AG10803 (cell line): ENCODE measurements around the gene DPEP1.
"Not testable (repeated sequence)": the region's sequence is repeated elsewhere in the genome, so short reads cannot be mapped to it uniquely, and the experiment has no call there.

Experiments used
- DNase-seq: peaks from one replicate; pipeline ENCODE4 v3.0.0; 2010; ENCODE audit warnings: low read depth
- H3K4me3 ChIP-seq: 2 replicates; pipeline ENCODE4 v1.5.1; 2011; ENCODE audit warnings: mild to moderate bottlenecking, low read length, control low read depth
- TF ChIP-seq, protein P1 (sequence below): conservative IDR thresholded peaks from 2 replicates; pipeline ENCODE4 v1.5.1; 2011; ENCODE audit warnings: mild to moderate bottlenecking, low read length, control low read depth, inconsistent platforms

DPEP1 gene

DNA sequence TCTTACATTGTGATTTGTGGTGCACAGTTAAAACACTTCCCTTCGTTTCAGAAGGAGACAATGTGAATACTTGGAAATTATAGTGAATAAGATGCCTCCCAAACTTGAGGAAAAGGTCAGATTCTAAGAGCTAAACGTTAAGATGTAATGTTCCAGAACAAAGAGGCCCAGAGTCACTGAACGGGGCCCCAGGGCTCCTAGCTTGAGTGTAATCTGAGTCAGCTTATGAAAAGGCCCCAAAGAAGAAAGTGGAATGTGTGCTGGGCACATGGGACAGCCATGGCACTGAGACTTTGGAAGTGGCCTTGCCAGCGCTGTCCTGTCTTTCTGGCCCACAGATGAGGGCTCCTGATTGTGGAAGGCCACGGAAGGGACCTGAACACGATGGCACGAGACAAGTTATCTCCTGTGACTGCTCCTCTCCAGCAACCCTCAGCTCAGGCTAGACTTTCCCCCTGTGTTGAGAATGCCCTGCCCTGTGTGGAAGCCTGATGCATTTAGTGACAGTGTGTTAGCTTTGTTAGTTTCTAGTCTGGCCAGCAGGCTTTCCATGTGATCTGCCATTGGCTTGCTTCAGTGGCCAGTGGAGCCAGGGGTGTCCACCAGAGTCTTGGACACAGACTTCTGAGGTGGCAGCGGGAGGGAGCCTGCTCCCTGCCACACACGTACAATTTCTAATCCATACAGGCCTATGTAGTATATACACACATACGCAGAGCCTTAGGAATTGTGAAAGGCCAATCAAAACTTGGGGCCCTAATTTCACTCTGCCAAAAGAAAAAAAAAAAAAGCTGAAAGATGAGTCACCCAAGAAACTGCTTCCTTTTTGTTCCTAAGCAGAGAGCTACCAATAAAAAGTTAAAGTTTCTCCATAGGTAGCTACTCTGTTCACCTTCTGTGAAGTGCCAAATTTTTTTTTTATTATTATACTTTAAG lies 57.3 kb downstream of the DPEP1 start:
- no peak overlapping the region for H3K4me3 ChIP-seq
- TF ChIP-seq, protein P1, sequence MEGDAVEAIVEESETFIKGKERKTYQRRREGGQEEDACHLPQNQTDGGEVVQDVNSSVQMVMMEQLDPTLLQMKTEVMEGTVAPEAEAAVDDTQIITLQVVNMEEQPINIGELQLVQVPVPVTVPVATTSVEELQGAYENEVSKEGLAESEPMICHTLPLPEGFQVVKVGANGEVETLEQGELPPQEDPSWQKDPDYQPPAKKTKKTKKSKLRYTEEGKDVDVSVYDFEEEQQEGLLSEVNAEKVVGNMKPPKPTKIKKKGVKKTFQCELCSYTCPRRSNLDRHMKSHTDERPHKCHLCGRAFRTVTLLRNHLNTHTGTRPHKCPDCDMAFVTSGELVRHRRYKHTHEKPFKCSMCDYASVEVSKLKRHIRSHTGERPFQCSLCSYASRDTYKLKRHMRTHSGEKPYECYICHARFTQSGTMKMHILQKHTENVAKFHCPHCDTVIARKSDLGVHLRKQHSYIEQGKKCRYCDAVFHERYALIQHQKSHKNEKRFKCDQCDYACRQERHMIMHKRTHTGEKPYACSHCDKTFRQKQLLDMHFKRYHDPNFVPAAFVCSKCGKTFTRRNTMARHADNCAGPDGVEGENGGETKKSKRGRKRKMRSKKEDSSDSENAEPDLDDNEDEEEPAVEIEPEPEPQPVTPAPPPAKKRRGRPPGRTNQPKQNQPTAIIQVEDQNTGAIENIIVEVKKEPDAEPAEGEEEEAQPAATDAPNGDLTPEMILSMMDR: no peak
- DNase-seq: no peak

DNA sequence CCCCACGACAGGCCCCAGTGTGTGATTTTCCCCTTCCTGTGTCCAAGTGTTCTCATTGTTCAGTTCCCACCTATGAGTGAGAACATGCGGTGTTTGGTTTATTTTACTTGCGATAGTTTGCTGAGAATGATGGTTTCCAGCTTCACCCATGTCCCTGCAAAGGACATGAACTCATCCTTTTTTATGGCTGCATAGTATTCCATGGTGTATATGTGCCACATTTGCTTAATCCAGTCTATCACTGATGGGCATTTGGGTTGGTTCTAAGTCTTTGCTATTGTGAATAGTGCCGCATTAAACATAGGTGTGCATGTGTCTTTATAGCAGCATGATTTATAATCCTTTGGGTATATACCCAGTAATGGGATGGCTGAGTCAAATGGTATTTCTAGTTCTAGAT lies 58.1 kb downstream of the DPEP1 start:
- not testable (repeated sequence) for H3K4me3 ChIP-seq, DNase-seq

DNA sequence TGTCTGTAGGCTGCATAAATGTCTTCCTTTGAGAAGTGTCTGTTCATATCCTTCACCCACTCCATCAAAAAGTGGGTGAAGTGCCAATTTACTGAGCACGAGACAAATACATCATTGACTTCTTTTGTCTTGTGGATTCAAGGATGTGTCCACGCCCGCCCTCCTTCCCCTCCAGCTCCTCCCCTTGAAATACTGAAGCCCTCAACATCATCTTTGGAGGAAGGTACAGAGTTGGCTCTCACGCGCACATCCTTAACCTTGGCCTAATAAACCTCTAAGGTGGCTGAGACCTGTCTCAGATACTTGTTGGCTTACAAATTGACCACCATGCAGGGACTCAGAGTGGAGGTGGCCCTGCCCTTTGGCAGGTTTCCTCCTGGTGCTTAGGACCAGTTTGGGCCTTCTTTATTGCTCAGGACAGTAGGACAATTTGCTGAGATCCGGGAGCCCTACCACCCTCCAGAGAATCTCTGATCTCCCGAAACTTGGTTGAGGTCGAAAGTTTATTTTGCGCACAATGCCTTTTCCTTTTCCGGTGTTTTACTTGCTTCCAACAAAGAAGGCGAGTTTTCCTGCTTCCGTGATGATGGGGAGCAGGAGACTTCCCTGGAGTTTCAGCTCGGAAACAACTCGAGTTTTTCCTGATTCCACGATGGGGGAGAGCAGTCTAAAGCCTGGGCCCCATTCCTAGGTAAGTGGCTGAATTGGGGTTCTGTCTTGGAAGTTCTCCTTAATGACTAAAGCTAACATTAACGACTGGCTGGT lies 58.9 kb downstream of the DPEP1 start:
- no peak for DNase-seq
- H3K4me3 ChIP-seq: no peak overlapping the region
- TF ChIP-seq, protein P1: no peak

DNA sequence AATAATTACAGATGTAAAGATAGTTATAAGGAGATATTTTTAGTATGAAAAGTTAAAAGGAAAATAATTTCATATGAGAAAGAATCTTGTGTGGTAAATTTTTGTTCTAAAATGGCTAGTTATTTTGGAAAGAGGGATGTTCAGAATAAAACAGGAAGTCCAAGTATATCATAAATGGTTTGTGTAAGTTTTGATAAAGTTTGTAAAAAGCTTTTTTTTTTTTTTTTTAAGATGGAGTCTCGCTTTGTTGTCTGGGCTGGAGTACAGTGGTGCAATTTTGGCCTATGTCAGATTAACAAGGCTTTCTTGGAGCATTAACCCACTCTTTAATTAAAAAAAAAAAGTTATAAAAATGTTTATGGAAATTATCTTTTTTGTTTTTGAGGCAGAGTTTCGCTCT lies 64.8 kb downstream of the DPEP1 start:
- TF ChIP-seq, protein P1: no peak
- H3K4me3 ChIP-seq: no peak overlapping the region
- no peak for DNase-seq

DNA sequence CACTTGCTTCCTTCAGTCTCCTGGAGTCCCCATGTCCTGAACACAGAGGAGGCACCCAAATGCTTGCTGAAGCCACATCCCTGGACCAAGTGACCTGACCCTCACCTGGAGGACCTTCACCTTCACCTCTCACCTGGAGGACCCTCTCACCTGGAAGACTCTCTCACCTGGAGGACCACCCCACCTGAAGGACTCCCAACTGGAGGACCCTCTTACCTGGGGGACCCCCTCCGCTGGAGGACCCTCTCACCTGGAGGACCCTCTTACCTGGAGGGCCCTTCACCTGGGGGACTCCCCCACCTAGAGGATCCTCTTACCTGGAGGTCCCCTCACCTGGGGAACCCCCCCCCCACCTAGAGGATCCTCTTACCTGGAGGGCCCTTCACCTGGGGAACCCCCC lies 72.5 kb downstream of the DPEP1 start:
- DNase-seq: no peak
- no peak overlapping the region for H3K4me3 ChIP-seq
- TF ChIP-seq, protein P1: no peak

DNA sequence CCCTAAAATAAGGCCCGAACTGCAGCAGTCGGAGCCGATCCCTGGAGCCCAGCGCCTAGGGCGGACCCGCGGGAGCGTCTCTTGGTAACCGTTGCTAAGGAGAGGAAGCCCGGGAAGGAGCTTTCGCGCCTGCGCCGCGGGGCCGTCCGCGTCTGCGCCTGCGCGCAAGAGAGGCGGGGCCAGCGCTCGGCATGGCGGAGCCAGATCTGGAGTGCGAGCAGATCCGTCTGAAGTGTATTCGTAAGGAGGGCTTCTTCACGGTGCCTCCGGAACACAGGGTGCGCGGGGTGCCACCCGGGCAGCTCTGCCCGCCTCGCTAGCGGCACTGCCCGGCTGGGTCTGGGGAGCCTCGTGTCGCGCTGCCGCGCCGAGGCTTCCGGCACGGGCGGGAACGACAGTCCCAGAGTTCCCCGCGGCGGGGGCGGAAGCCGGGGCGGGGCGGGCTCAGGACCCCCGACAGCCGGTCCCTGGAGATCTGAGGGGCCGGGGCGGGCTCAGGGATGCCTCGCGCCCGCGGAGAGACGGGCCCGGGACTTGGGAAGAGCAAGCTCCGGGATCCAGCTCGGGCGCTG lies 73.2 kb downstream of the DPEP1 start, which contains the start of gene CDK10:
CDK10 (plus strand) TSS at position 170 of the 572 bp plus-strand sequence; CDS start at position 192, 22 bp downstream.
- TF ChIP-seq, protein P1: no peak
- DNase-seq: peak; percentile 79
- peak within 1 kb of the TSS; percentile 85 for H3K4me3 ChIP-seq
